ENCODE measurements around the gene RETREG2.

RETREG2 gene

GRCh38 chr2:219171231-219171651, 6.8 kb upstream of the RETREG2 start:
- DNase-seq, result peak; percentile 76

DNA sequence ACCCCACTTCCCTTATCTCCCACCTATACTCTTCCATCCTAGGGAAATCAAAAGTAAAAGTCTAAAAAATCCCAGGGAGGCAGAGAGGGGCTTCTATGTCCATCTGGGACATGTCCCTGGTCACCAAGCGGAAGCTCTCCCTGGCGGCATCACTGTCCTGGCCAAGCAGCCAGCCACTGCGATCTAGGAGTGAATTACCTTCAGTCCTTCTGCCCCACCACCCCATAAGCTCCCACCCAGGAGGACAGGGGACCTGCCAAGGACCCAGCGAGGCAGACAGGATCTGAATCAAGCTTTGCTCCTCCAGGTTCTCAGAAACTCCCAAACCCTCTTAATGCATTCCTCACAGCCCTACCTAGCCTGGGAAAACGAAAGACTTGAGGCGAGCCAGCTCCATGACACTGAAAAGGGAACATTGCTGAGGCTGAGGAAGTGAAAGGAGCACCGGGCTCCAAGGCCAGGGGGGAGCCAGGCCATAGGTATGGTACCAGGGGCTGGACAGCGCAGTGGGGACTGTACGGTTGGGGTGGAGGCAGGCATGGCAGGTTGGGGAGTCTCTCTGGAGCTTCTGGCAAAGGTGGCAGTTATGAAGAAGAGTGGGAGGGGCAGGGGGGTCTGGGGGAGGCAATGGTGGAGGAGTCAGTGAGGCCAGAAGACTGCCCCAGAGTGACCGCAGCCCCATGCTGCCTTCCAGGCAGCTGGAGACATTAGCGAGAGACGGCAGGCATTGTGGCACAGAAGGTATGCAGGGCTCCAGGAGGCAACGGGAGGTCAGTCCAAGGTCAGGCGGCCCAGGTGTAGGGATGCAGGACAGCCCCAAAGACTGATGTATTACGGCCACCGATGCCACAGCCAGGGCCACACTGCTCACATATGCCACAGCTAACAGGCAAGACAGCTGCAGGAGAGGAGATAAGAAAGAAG, 5.6 kb upstream of the RETREG2 start:
- DNase-seq, result no peak

GRCh38 chr2:219173176-219173575, 4.9 kb upstream of the RETREG2 start:
- no peak for DNase-seq

DNA sequence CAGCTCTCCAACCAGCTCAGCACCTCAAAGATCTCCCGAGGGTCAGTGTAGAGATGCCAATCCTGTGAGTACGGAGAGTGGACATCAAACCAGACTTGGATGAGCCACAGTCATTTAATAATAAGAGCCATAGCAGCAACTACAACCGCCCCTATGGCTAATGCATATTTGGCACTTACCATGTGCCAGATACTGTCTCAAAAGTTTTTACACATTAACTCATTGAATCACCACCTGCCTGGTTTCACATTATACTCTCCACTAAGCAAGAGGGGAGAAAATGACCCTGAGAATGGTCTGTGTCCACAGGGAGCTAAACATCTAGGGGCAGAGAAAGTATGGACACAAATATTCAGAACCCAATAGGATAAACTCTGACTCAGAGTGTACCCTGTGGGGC, 3.9 kb upstream of the RETREG2 start:
- no peak for DNase-seq

DNA sequence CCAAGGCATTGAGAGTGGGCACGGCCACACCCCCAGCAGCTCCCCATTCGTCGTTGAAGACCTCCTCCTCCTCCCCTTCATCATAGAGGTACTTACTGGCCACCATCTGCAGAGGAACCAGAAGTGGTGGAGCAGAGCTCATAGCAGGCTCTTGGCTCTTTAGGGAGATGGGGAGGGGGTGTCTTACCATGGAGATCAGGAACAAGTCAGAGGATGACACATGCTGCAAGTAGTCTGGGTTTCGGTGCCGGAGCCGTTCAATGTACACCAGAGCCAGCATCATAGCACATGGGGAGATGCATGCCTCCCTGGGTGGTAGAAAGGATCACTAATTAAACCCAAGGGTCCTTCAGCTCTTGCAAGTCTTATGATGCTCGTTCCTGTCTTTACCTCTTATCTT, 3.3 kb upstream of the RETREG2 start:
- no peak for DNase-seq

- DNase-seq, result no peak
Measured at GRCh38 chr2:219175486-219175885, 2.6 kb upstream of the RETREG2 start.

DNA sequence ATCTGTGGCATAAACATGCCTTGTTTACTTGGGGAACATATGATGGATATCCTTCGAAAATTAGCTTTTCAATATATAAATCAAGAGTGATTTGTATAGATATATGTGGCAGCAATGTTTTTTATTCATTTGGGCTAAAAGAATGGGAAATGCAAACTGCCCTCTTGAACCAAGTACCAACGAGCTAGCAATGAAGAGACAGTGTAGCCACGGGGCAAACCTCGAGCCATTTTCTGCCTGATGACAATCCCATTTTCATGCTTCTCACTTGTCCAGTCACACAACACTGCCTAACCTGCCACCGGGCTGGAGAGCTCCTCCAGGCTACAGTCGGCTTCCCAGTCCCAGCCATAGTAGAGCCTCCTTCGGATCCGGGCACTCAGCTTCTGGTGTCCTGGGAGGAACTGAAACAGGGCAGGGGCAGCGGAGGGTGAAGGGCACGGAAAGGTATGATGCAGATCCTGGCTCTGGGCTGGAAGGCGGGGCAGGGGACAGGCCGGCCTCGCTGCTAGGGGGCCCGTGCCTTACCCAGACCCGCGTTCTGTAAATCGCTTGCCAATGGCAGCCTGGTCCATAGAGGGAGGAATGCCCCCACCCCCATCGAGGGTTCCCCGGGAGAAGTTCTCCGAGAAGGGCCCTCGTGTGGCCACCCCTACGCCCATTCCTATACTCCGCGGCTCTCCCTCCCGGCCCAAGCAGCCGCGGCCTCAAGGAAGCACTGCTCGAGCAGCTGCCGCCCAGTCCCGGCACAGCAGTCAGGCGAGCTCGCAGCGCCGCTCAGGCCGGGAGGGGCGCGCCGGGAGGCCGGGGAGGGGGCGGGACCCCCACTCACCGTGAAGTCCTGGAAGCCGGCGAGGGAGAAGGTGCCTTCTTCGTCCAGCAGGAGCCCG, 1.9 kb upstream of the RETREG2 start:
- no peak for DNase-seq

DNA sequence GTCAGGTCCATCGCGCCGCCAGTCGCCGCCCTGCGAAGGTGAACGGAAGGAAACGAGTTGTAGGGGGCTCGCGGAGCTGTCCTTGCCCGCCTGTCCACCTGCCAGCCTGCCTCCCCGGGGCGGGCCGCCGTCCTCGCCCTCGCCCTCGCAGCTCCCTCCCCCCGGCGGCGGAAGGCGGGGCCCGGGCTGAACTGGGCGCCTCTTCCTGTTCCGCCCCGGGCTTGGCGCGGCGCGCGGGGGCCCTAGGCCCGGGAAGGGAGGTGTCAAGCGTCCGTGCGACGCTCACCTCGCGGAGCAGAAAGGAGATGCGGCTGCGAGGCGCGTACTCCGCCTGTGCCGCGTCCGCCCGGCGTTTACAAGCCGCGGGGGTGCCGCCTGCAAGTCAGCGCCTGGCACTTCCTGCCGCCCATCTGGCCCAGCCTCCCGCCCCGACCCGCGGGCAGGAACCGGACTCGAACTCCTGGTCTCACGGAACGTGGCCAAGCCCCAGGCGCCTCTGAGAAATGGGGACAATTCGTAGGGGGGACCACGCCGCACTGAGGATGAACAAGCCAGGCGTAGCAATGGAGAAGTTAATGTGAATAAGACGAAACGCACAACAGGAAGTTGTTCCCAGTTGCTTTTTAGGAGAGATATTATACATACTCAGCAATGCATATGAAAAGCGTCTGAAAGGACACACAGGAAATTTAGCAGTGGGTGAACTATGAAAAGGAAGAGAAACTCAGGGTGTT, 1.1 kb upstream of the RETREG2 start, which contains the start of gene CNPPD1:
TSS of gene CNPPD1 (minus strand) at position 108 of the 734 bp plus-strand sequence. CDS start at position 11, 97 bp downstream.
- peak; percentile 92 for DNase-seq

DNA sequence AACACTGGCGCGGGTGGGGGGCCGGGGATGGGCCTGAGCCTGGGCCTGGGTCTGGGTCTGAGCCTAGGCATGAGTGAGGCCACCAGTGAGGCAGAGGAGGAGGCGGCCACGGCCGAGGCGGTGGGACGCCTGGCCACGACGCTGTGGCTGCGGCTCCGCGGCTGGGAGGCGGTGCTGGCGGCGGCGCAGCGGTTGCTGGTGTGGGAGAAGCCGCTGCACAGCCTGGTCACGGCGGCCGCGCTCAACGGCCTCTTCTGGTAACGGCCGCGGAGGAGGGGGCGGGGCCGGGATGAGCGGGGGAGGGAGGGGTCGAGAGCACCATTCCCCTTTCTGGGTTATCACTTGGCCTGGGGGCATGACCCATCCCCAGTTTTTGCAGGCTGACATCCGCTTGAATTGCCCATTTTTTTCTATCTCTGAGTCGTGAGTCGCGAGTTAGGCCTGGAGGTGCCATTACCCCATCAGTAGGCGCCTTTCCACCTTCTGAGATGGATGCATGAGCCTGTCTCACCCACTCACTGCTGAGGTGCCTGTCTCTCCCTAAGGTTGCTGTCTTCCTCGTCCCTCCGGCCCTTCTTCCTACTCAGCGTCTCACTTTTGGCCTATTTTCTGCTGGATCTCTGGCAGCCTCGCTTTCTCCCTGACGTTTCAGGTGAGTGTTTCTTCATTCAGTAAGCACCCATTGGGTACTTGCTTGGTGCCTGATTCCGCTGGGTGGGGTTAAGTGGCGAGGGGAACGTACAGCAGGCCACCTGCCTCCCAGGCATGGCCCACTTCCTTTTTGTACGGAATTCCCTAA, 501 bp downstream of the RETREG2 start:
- DNase-seq, result no peak

DNA sequence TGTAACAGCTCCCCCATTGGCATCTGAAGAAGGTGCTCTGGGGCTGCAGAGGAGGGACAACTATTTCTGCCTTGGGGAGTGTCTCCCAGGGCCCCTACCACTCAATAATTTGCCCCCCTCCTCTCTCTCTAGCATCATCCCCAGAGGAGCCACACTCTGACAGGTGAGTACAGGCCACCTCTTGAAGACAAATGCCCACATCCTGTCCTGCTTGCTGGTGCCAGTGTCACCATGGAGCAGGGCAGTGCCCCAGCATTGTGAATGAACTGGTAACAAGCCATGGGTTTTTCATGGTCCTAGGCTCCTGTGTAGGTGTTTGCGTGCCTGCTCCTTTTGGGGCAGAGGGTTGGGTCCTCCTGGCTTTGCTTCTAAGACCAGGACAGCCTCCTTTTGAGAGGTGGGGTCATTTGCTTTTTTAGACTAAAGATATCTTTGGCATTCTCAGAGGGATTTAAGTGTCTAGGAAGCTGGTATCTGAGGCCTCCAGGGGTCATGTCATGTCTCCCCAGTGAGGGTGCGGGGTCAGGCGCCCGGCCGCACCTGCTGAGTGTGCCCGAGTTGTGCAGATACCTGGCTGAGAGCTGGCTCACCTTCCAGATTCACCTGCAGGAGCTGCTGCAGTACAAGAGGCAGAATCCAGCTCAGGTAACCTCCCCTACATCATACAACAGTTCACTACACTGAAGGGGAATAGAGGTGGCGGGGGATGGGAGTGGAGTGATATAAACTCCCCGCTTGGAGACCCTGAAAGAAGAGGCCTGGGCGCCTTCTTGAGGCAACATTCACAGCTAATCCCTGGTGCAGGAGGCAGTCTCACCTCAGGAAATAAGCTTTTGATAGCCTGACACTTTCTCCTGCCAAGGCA, 1.8 kb downstream of the RETREG2 start:
- DNase-seq, result no peak

DNA sequence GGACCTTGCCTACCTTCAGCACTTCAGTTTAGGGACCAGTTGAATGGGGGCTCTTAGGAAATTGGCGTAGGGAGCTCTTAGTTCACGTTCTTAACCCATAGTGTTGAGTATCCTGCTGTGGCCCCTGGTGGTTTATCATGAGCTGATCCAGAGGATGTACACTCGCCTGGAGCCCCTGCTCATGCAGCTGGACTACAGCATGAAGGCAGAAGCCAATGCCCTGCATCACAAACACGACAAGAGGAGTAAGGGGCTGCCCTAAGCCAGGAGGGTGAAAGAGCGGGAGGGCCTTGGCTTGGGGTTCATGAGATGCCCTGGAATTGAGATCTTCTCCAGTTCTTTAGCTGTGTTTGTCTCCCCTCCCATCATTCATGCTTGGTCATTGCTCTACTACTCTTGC, 2.9 kb downstream of the RETREG2 start:
- no peak for DNase-seq

DNA sequence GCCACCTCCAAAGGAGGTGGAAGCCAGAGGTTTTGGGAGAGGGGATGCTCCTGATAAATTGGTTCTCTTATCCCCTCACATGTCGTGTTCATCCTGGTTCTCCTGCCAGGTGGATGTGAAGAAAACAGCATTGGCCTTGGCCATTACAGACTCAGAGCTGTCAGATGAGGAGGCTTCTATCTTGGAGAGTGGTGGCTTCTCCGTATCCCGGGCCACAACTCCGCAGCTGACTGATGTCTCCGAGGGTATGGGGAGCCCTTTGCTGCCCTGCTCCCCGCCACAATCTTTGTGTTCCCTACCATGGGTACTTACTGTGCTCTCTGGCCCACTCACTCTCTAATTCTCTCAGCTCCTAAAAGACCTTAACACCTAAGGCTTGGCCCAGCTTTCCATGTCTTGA, 3.5 kb downstream of the RETREG2 start:
- no peak for DNase-seq

DNA sequence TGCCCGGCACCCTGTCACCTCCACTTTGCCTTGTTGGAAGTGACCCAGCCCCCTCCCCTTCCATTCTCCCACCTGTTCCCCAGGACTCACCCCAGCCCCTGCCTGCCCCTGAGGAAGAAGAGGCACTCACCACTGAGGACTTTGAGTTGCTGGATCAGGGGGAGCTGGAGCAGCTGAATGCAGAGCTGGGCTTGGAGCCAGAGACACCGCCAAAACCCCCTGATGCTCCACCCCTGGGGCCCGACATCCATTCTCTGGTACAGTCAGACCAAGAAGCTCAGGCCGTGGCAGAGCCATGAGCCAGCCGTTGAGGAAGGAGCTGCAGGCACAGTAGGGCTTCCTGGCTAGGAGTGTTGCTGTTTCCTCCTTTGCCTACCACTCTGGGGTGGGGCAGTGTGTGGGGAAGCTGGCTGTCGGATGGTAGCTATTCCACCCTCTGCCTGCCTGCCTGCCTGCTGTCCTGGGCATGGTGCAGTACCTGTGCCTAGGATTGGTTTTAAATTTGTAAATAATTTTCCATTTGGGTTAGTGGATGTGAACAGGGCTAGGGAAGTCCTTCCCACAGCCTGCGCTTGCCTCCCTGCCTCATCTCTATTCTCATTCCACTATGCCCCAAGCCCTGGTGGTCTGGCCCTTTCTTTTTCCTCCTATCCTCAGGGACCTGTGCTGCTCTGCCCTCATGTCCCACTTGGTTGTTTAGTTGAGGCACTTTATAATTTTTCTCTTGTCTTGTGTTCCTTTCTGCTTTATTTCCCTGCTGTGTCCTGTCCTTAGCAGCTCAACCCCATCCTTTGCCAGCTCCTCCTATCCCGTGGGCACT, 4.5 kb downstream of the RETREG2 start:
- no peak for DNase-seq

GRCh38 chr2:219183151-219183772, 5.2 kb downstream of the RETREG2 start:
- DNase-seq, result no peak

- DNase-seq, result no peak
Measured at GRCh38 chr2:219184121-219184520, 6.0 kb downstream of the RETREG2 start.

DNA sequence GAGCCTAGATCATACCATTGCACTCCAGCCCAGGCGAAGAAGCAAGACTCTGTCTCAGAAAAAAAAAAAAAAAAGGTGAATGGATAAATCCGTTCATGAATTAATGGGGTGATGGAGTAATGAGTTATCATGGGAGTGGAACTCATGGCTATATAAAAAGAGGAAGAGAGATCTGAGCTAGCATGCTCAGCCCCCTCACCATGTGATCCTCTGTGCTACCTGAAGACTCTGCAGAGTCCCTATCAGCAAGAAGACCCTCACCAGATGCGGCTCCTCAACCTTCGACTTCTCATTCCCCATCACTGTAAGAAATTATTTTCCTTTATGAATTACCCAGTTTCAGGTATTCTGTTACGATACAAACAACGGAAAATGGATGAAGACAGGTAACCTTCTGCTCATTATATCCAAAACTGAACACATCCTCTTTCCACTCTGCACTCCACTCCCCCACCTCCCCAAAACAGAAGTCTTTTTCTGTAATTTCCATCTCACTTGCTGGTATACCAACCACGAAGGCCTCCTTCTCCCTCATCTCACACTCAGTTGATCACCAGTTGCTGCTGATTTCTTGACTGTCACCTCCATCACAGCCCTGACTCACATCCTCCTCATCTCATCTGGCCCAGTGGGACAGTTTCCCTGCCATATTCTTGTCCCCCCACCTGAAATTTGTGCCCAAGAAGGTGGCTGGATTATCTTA, 8.8 kb downstream of the RETREG2 start:
- DNase-seq, result no peak

DNA sequence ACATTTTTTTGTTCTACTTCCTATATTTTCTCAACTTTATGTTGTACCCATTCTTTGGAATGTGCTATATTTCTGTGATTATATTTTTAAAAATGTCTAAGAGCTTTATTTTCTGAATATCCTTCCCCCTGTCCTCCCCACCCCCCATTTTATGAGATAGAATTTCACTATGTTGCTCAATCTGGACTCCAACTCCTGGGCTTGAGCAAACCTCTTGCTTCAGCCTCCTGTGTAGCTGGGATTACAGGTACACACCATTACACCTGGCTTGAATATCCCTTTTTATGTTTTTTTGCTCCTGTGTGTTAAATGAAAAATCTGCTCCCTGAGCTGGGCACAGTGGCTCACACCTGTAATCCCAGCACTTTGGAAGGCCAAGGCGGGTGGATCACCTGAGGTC, 19.3 kb downstream of the RETREG2 start:
- DNase-seq, result no peak

GRCh38 chr2:219198974-219199373, 20.9 kb downstream of the RETREG2 start:
- DNase-seq, result no peak

All from eye (tissue), 1 donor.